K562 (cell line): ENCODE results near the gene NLGN2. TPM values are rescaled to one million over a fixed set of nuclear protein-coding genes. Genes with fewer than 3 reads are reported as not detected.

ENCODE experiments used
- ATAC-seq: fragments of 200-7000 bp; cut with Tn5 transposase; 3 replicates; pipeline ENCODE4 v1.9.1; 2020; ENCODE audit warnings: moderate library complexity
- BruUV-seq: library from RNA; stranded (reverse); fragments of 400-500 nt; replicated peaks from 2 replicates; lab custom pipeline; 2021; lab: Mats Ljungman, UMichigan
- CTCF ChIA-PET: fragments of 300-600 bp; formaldehyde crosslinking; extraction: SDS; loops from one replicate; lab custom pipeline; 2021; ENCODE audit warnings: low intra/inter-chr PET ratio; lab: Yijun Ruan, JAX
- POLR2A ChIA-PET: fragments of 300-600, 350-650 bp; sonication (Branson Sonifier 250); formaldehyde crosslinking; extraction: SDS; loops from one replicate; lab custom pipeline; 2021; ENCODE audit warnings: antibody characterized with exemption, inconsistent platforms; lab: Yijun Ruan, JAX
- DNase-seq, 4 experiments: peaks; one replicate each; pipeline versions ENCODE4 v3.0.0 to v3.0.0-alpha.2; 2011 to 2018; ENCODE audit warnings: low spot score in 3 of 4, mixed read lengths in 3 of 4; ENCODE audit errors: extremely low read depth in 1 of 4
- FAIRE-seq: peaks from 2 replicates; lab custom pipeline; 2011; peaks lifted over from hg19 to GRCh38; lab: Jason Lieb, UNC
- H2AFZ ChIP-seq: 2 replicates; pipeline ENCODE4 v1.6.0; 2011; ENCODE audit warnings: low read depth, low read length, control low read depth, inconsistent platforms
- H3K27ac ChIP-seq: fragments of 200-600 bp; 3 replicates; pipeline ENCODE4 v1.8.0; 2011; ENCODE audit warnings: low read depth, mild to moderate bottlenecking, control low read depth, inconsistent platforms, low read length, moderate library complexity, mixed read lengths; ENCODE audit errors: extremely low read depth
- H3K27me3 ChIP-seq, 2 experiments: fragments of 300-600 bp in 1 of 2; 2 replicates in 1 of 2; 3 replicates in 1 of 2; pipeline versions ENCODE4 v1.6.0 to v1.8.0; 2011; ENCODE audit warnings: inconsistent platforms in 2 of 2, low read length in 2 of 2, mild to moderate bottlenecking in 1 of 2, mixed read lengths in 1 of 2, moderate library complexity in 1 of 2; ENCODE audit not compliant: control insufficient read depth in 2 of 2, insufficient read depth in 2 of 2
- H3K36me3 ChIP-seq: fragments of 300-600 bp; 3 replicates; pipeline ENCODE4 v1.8.0; 2011; ENCODE audit warnings: mild to moderate bottlenecking, low read length, inconsistent platforms; ENCODE audit not compliant: control insufficient read depth, insufficient read depth
- H3K4me1 ChIP-seq, 2 experiments: fragments of 200-600 bp in 1 of 2; replicated peaks in 1 of 2; 2 replicates in 1 of 2; 3 replicates in 1 of 2; pipeline versions ENCODE4 v1.5.1 to v1.8.0; 2011; ENCODE audit warnings: inconsistent platforms in 2 of 2, low read length in 2 of 2, mild to moderate bottlenecking in 1 of 2, mixed read lengths in 1 of 2, moderate library complexity in 1 of 2; ENCODE audit not compliant: control insufficient read depth in 2 of 2, insufficient read depth in 2 of 2
- H3K4me2 ChIP-seq: 2 replicates; pipeline ENCODE4 v1.6.1; 2011; ENCODE audit warnings: low read length, control low read depth, inconsistent platforms, mixed read lengths; ENCODE audit not compliant: insufficient read depth
- H3K4me3 ChIP-seq: fragments of 200-600 bp; sonication (generic), shearing (Covaris generic); 2 replicates; pipeline ENCODE4 v1.5.1; 2016; ENCODE audit warnings: control low read depth, inconsistent platforms
- H3K79me2 ChIP-seq: fragments of 200-600 bp; 3 replicates; pipeline ENCODE4 v1.8.0; 2011; ENCODE audit warnings: low read length, inconsistent platforms; ENCODE audit not compliant: control insufficient read depth, insufficient read depth
- H3K9ac ChIP-seq, 2 experiments: 2 replicates each; pipeline versions ENCODE4 v1.6.0 to v1.6.1; 2011; ENCODE audit warnings: low read depth in 2 of 2, low read length in 2 of 2, control low read depth in 1 of 2, inconsistent platforms in 1 of 2, mild to moderate bottlenecking in 1 of 2, mixed read lengths in 1 of 2; ENCODE audit not compliant: insufficient read depth in 1 of 2
- H3K9me1 ChIP-seq: one replicate; pipeline ENCODE4 v1.6.0; 2011; ENCODE audit warnings: inconsistent platforms, mild to moderate bottlenecking, low read length, moderate library complexity; ENCODE audit not compliant: control insufficient read depth, insufficient read depth
- H3K9me3 ChIP-seq: replicated peaks from 2 replicates; pipeline ENCODE4 v1.5.1; 2011; ENCODE audit warnings: low read depth, low read length, inconsistent platforms; ENCODE audit not compliant: control insufficient read depth, insufficient read depth
- H4K20me1 ChIP-seq: replicated peaks from 2 replicates; pipeline ENCODE4 v1.6.1; 2011; ENCODE audit warnings: low read length, inconsistent platforms, mixed read lengths; ENCODE audit not compliant: control insufficient read depth, insufficient read depth
- BCOR ChIP-seq: fragments of 450-650 bp; IDR thresholded peaks from 2 replicates; pipeline ENCODE4 v1.6.1; 2016
- CSDE1 ChIP-seq, 2 experiments: fragments of 450-650 bp; IDR thresholded peaks; 2 replicates each; pipeline ENCODE4 v1.6.1; 2016; ENCODE audit warnings: mild to moderate bottlenecking in 1 of 2
- FIP1L1 ChIP-seq: fragments of 200-400 bp; formaldehyde crosslinking; IDR thresholded peaks from 2 replicates; pipeline ENCODE4 v1.6.1; 2018; ENCODE audit warnings: mild to moderate bottlenecking, low read depth, low read length; ENCODE audit not compliant: poor library complexity, severe bottlenecking
- HDAC1 ChIP-seq, 2 experiments: fragments of 450-650 bp; IDR thresholded peaks; 2 replicates each; pipeline ENCODE4 v1.6.1; 2016 to 2017; ENCODE audit warnings: inconsistent platforms in 1 of 2, mild to moderate bottlenecking in 1 of 2, moderate library complexity in 1 of 2
- HLTF ChIP-seq: fragments of 450-650 bp; IDR thresholded peaks from 2 replicates; pipeline ENCODE4 v1.6.1; 2016
- HNRNPK ChIP-seq: fragments of 200-400 bp; formaldehyde crosslinking; IDR thresholded peaks from one replicate; pipeline ENCODE4 v1.6.1; 2018; ENCODE audit warnings: mild to moderate bottlenecking, low read depth, low read length; ENCODE audit not compliant: poor library complexity, severe bottlenecking
- KLF13 ChIP-seq: fragments of 450-650 bp; IDR thresholded peaks from 2 replicates; pipeline ENCODE4 v1.6.1; 2016; ENCODE audit warnings: missing genetic modification characterization, low read depth, mild to moderate bottlenecking, missing compliant biosample characterization, moderate library complexity, borderline replicate concordance
- MEIS2 ChIP-seq: fragments of 450-650 bp; IDR thresholded peaks from 2 replicates; pipeline ENCODE4 v1.6.1; 2014; ENCODE audit warnings: mild to moderate bottlenecking; ENCODE audit not compliant: partially characterized antibody
- MXI1 ChIP-seq: IDR thresholded peaks from 2 replicates; pipeline ENCODE4 v1.6.1; 2011; ENCODE audit warnings: low read depth, mild to moderate bottlenecking, improper control_type of control experiment, low read length
- MYNN ChIP-seq, 2 experiments: sonication (generic); formaldehyde crosslinking in 1 of 2; IDR thresholded peaks; 2 replicates each; pipeline versions ENCODE4 v1.5.0 to v1.6.1; 2016 to 2020; ENCODE audit warnings: antibody characterized with exemption in 1 of 2, missing genetic modification reagents in 1 of 2
- NFE2 ChIP-seq: IDR thresholded peaks from 2 replicates; pipeline ENCODE4 v1.6.1; 2014; ENCODE audit warnings: antibody characterized with exemption, low read depth
- PRDM10 ChIP-seq: fragments of 450-650 bp; IDR thresholded peaks from 2 replicates; pipeline ENCODE4 v1.6.1; 2018; ENCODE audit not compliant: partially characterized antibody
- SMARCC2 ChIP-seq: fragments of 450-650 bp; IDR thresholded peaks from 2 replicates; pipeline ENCODE4 v1.6.1; 2017; ENCODE audit warnings: antibody characterized with exemption, moderate library complexity, mild to moderate bottlenecking, low read depth
- TSC22D4 ChIP-seq: fragments of 450-650 bp; IDR thresholded peaks from 2 replicates; pipeline ENCODE4 v1.6.1; 2016; ENCODE audit warnings: missing genetic modification characterization, missing biosample characterization, control low read depth
- ZNF212 ChIP-seq: fragments of 450-650 bp; formaldehyde crosslinking; IDR thresholded peaks from 2 replicates; pipeline ENCODE4 v1.4.0; 2020; ENCODE audit warnings: mild to moderate bottlenecking
- ZNF316 ChIP-seq: fragments of 450-650 bp; IDR thresholded peaks from 2 replicates; pipeline ENCODE4 v1.6.1; 2016
- ZNF518B ChIP-seq: fragments of 250-450 bp; sonication (Bioruptor Pico); IDR thresholded peaks from 2 replicates; pipeline ENCODE4 v1.5.0; 2021; ENCODE audit warnings: mild to moderate bottlenecking, moderate library complexity
- ZNF778 ChIP-seq: fragments of 450-650 bp; formaldehyde crosslinking; IDR thresholded peaks from 2 replicates; pipeline ENCODE4 v1.4.0; 2020; ENCODE audit warnings: mild to moderate bottlenecking, moderate library complexity
- WGBS: fragments of 100-300 bp; shearing (Covaris generic); methylation state at CpG from one replicate; pipeline ENCODE4 v1.1.6; 2016; ENCODE audit warnings: low coverage, mixed read lengths; ENCODE audit not compliant: insufficient coverage; ENCODE audit errors: missing lambda C conversion rate; 5-methylcytosine and 5-hydroxymethylcytosine counted together
- in situ Hi-C: fragments of 300-500 bp; cut with MboI; formaldehyde crosslinking; loops from 4 replicates; pipeline ENCODE4 v1.15.0; 2018; ENCODE audit warnings: inconsistent platforms, mixed read lengths
- intact Hi-C: fragments of 100-400 bp; cut with micrococcal nuclease; formaldehyde crosslinking; loops from 2 replicates; pipeline ENCODE4 v1.14.2; 2022
- polyA plus RNA-seq, 8 experiments: library from polyadenylated mRNA; depleted of rRNA in 4 of 8; stranded (reverse) in 5 of 8; unstranded in 3 of 8; fragments of >200 nt; fragmentation: Nextera tagmentation in 2 of 8; fragmentation: Illumina TruSeq in 1 of 8; extraction: Ambion mirVana in 2 of 8; extraction: Trizol in 1 of 8; gene quantifications; 2 replicates each; pipeline versions ENCODE4 v1.2.1 to v1.2.3, GENCODE V29; 2011 to 2014; ENCODE audit warnings: inconsistent platforms in 1 of 8, missing spikeins in 1 of 8
- total RNA-seq, 7 experiments: library from RNA; depleted of rRNA in 6 of 7; stranded (reverse); fragments of >200 nt in 6 of 7; fragmentation: Illumina TruSeq in 2 of 7; extraction: Trizol in 2 of 7; gene quantifications; 2 replicates each; pipeline versions ENCODE4 v1.2.1 to v1.2.3, GENCODE V29; 2011 to 2021; ENCODE audit warnings: low replicate concordance in 1 of 7

NLGN2 gene
- total and polyA plus RNA-seq, 9 of the 15 experiments (the other 6 are each of a cell fraction or from before 2014, with no cell fraction given), result 0.11 to 7.8 (median 0.77) TPM

GRCh38 chr17:7384489-7385081, 23.1 kb upstream of the NLGN2 start:
- Histone ChIP-seq H3K36me3 (peaks cover 8% of the 10 kb centered on the region; the same call in 1 of the 3 replicates), H3K4me2 (no peak overlapping the region), H3K4me3 (no peak overlapping the region), H4K20me1 (no peaks in the 10 kb centered on the region), H3K79me2 (no peaks in the 10 kb centered on the region; the same call in 2 of the 3 replicates), H3K9me3 (peaks cover under 1% of the 10 kb centered on the region; the same call in 1 of the 2 replicates), H3K27me3 (no peaks in the 10 kb centered on the region), H3K4me1 (peaks cover 8 to 18% of the 10 kb centered on the region in 2 experiments; a peak in 4 of 5 replicates), H3K27ac (no peak overlapping the region), H2AFZ (no peak overlapping the region), H3K9ac (no peak overlapping the region), H3K9me1 (no peaks in the 10 kb centered on the region)
- DNase-seq, result no peak
- intact Hi-C loops (no loop called here), in situ Hi-C loops (no loop called here)
- FAIRE-seq, result no peak
- no TSS peak for BruUV-seq
- POLR2A ChIA-PET, result no interaction called here
- WGBS, result 54% methylated on average over 3 of the region's 23 CpGs
- no peak for TF ChIP-seq ZNF778 (CRISPR knock-in tag)
- no peak for TF ChIP-seq KLF13
- no peak for TF ChIP-seq HDAC1 (IDR thresholded peaks at IDR 0.05)
- TF ChIP-seq FIP1L1, result no peak
- no peak for TF ChIP-seq MXI1
- no peak for TF ChIP-seq SMARCC2
- TF ChIP-seq CSDE1 (IDR thresholded peaks at IDR 0.05), result no peak
- TF ChIP-seq BCOR, result no peak
- no peak for TF ChIP-seq ZNF212
- no peak for TF ChIP-seq HNRNPK
- TF ChIP-seq MEIS2, result no peak
- no peak for TF ChIP-seq ZNF518B (CRISPR knock-in tag)
- no peak for TF ChIP-seq TSC22D4 (tag)
- TF ChIP-seq MYNN (IDR thresholded peaks at IDR 0.05), result no peak
- TF ChIP-seq MYNN (CRISPR knock-in tag; IDR thresholded peaks at IDR 0.05), result no peak
- no peak for TF ChIP-seq HLTF
- TF ChIP-seq NFE2, result no peak
- no peak for TF ChIP-seq PRDM10
- TF ChIP-seq ZNF316, result no peak
- no peak for ATAC-seq
- CTCF ChIA-PET, result no interaction called here
